GM18508 (cell line): Measurements from ENCODE around the gene CYP2A13.
"Not testable (repeated sequence)": the region's sequence is repeated elsewhere in the genome, so short reads cannot be mapped to it uniquely, and the experiment has no call there.

ENCODE experiments used
- ATAC-seq: cut with Tn5 transposase; IDR thresholded peaks from one replicate; pipeline ENCODE4 v1.9.1; 2021; ENCODE audit warnings: moderate number of reproducible peaks; ENCODE audit not compliant: insufficient read depth, unreplicated experiment

The CYP2A13 gene

DNA sequence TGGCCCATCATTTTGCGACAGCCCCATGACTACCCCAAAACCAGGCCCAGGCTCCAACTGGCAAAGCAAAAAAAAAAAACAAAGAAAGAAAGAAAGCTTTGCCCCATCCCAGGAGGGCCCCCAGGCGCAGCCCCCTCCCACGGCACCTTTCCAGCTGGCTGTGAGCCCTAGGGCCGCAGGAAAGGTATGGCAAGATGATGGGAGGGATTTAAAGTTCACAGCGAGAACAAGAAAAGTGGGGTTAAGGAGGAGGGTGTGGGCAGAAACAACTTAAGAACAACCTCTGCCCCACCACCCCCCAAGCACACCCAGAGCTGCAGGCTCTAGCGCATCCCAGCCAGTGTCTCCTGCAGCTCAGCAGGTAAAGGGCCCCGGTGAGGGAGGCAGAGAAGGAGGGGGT lies 25.9 kb downstream of the CYP2A13 start, which contains the start of gene CYP2F1:
Gene CYP2F1, plus strand, starts transcription at position 301 of the 400 bp plus-strand sequence. CDS start 1,757 bp downstream, outside the sequence.
- no peak for ATAC-seq

DNA sequence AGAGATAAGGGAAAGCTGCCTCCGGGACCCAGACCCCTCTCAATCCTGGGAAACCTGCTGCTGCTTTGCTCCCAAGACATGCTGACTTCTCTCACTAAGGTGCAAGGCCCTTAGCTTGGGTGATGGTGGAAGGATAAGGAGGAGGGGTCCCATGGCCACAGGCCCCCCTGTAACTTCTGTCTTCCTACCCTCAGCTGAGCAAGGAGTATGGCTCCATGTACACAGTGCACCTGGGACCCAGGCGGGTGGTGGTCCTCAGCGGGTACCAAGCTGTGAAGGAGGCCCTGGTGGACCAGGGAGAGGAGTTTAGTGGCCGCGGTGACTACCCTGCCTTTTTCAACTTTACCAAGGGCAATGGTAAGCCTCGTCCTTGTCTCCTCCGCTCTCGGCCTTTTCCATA lies 28.0 kb downstream of the CYP2A13 start:
- ATAC-seq: no peak

DNA sequence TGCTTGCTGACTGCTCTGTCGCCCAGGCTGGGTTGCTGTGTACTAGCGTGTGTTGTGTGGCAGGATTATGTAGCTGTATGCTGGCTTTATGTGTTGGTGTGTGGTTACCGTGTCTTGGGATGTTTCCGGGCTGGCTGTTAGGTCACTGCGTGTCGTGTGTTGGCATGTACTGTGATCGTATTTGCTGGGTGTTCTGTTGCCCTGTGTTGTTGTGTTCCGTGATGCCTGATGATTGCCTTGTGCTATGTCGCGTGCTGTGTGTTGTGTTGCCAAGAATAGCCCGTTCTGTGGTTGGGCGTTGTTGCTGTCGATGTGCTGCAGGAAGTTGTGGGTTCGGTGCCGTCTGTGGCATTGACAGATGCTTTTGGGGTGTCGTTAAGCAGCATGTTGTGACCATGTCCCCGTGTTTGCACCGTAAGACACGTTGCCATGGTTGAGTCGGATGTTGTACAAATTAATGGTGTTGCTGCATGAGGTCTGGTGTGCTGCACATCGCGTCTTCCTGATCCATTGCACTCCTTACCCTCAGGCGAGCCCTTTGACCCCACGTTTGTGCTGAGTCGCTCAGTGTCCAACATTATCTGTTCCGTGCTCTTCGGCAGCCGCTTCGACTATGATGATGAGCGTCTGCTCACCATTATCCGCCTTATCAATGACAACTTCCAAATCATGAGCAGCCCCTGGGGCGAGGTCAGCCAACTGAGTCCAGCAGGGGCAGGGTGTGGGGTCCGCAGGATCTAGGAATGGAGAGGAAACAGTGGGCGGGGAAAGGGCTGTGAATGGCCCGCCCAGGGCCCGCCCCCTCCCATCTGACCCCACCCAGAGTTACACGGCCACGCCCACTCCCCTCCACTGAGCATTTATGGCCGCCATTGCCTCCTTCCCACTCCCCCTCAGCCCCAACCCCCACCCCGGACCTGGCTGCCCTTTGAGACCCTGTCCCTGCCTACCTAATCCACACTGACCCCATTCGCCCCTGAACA lies 33.0 kb downstream of the CYP2A13 start:
- not testable (repeated sequence) for ATAC-seq

DNA sequence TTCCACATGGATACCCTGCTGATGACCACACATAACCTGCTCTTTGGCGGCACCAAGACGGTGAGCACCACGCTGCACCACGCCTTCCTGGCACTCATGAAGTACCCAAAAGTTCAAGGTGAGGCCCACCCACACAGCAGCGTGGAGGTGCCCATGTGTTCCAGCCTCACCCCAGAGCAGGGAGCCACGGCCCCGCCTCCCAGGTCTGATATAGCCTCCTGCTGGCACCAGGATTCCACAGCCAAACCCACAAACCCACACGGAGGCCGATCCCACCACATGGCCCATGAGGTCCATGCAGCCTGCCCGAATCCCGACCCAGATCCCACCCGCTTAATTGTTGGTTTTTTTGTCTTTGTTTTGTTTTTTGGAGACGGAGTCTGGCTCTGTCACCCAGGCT lies 34.6 kb downstream of the CYP2A13 start:
- not testable (repeated sequence) for ATAC-seq

DNA sequence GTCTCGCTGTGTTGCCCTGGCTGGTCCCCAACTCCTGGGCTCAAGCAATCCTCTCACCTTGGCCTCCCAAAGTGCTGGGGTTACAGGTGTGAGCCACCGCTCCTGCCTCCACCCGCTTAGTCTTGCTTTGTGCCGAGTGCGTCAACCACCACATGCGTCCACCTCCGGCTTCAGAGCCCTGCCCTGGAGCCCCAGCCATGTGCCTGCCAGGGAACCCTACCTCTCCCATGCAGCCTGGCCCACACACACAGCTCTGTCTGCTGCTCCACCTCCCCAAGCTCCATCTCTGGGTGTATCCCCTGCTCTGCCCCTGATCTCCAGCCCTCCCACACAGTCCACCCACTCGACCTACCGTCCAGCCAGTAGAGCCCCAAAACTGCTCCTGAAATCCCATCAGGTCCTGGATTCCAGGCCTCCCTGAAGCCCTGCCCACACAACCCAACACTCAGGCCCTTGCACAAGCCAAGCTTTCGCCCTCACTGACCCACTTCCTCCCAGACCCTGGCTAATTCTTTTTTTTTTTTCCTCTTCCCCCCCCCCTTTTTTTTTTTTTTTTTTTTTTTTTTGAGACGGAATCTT lies 35.6 kb downstream of the CYP2A13 start:
- no peak for ATAC-seq

DNA sequence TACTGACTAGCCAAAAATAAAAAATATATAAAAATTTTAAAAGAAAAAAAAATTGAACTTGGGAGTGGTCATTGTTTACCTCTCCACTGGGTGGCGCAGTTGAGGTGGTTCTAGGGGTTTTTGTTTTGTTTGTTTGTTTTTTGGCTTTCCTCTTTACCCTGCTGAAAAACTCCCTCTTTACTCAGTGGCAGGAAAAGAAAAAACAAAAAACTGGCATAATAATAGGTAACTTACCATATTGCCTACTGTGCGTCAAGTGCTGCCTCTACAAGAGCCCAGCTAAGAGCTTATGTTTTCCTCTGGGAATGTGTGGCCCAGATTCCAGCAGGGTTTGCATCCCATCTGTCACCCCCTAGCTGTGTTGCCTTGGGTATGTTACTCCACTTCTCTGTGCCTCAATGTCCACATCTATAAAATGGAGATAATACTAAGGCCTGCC lies 38.5 kb downstream of the CYP2A13 start:
- not testable (repeated sequence) for ATAC-seq

DNA sequence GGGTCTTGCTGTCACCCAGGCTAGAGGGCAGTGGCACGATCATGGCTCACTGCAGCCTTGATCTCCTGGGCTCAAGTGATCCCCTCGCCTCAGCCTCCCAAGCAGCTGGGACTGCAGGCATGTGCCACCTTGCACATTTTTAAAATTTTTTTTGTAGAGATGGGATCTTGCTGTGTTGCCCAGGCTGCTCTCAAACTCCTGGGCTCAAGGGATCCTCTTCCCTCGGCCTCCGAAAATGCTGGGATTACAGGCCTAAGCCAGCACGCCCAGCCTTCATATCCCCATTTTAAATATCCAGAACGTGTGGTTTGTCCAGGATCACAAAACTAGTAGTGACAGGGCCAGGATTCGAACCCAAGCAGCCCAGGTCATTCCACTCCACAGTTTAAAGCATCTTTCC lies 39.1 kb downstream of the CYP2A13 start:
- ATAC-seq: not testable (repeated sequence)

DNA sequence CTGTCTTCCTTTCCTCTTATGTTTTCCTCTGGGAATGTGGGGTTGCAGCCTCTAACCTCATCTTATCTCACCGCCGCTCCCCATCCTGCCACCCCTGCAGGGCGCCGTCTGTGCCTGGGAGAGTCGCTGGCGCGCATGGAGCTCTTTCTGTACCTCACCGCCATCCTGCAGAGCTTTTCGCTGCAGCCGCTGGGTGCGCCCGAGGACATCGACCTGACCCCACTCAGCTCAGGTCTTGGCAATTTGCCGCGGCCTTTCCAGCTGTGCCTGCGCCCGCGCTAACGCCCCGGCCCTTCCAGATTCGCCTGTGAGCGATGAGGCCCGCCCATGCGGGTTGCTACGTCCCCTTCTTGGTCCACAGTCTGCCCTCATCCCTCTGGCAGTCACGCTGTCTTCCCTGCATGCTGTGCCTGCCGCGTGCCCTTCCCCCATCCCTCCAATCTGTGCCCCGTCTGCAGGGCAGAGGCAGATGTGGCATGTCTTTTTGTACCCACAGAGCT lies 39.6 kb downstream of the CYP2A13 start:
- ATAC-seq: not testable (repeated sequence)

DNA sequence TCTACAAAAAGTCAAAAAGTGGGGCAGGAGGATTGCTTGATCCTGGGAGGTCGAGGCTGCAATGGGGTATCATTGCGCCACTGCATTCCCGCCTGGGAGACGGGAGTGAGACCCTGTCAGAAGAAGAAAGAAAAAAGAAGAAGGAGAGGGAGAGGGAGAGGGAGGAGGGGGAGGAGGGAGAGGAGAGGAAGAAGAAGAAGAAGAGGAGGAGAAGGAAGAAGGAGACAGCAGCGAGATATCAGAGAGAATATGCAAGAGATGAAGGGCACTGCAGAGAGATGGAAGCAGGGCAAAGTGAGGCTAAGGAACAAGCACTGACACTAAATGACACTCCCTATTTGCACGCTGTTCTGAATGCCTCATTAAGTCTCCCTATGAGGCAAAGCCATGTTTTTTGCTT lies 40.4 kb downstream of the CYP2A13 start:
- ATAC-seq: no peak

DNA sequence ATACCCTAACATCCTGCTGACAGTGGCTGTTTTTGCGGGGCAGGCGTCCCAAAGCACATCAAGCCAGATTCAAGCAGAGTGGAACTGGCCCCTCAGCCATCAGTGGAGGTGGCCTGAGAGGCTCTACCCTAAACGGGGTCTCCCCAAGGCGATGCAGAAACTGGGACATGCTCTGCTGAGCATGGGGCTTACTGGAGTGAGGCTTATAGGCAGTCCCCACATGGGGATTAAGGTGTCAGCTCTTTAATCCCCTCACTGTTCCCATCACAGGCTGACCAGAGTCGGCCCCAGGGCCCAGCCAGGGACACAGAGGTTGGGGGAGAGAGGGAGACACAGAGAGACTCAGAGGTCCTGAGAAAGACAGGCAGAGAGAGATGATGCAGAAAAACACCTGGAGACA lies 42.9 kb downstream of the CYP2A13 start:
- no peak for ATAC-seq

DNA sequence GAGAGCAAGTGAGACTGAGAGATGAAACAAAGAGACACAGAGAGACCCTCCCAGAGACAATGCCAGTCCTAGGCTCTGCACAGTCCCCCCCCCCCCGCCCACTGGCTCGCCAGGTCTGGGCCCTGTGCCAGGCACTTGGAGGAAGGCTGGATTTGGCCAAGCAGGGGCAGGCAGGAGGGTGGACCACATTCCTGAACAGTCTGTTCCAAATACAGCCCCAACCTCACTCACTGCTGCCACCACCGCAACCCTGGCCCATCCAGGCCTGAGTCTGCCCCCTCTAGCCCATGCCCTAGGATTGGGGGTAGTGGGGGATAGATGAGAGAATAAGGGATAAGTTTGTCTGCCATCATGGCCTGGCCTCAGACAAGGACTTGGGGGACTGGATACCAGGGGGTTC lies 45.0 kb downstream of the CYP2A13 start:
- ATAC-seq: no peak

DNA sequence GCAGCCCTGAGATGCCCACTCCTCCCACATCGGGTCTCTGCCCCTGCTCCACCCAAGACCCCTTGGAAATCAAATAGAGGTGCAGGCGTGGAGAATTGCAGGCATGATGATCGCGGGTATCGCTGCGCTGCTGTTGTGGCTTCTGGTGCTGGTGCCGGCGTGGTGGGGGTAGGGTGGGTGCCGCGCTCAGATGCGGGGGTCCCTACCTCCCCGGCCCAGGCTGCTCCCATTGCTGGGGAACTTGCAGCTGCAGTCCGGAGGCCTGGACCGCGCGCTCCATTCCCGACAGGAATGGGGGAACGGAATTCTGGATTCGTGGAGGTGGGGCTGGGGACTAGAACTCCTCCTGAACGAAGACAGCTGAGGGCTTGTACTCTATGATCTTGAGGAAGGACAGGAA lies 46.4 kb downstream of the CYP2A13 start:
- ATAC-seq: no peak

DNA sequence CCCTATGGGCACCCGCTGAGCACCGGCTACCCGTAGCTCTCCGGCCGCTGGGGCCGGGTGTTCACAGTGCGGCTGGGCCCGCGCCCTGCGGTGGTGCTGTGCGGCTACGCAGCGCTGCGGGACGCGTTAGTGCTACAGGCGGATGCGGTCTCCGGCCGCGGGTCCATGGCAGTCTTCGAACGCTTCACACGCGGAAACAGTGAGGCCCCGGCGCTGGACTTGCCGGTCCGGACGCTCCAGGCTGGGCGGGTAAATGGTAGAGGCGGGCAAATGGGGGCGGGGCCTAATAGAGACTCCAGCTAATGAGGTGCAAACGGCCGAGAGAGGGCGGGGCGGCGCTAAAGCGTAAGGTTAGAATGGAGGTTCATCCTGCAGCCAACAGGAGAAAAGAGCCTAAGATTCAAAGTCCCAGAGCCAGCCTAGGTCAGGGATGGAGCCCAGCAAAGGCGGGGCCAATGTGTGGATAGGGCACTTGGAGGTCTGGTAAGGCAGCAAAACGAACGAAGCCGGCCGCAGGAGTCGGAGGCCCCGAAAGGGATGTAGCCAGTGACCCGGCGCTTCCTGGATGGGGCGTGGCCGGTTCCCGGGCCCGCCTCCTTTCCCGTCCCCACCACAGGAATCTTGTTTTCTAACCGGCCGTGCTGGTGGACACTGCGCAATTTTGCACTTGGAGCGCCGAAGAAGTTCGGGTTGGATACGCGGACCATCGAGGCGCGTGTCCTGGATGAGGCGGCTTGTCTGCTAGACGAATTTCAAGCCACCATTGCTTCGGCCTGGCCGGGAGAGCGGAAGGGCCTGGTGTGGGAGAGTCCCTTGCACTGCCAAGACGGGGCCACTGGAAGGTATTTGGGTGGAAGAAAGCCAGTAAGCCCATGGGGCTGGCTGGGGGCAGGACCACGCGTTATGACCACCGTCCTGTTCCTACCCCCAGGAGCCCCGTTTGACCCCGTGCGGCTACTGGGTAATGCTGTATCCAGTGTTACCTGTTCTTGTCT lies 47.4 kb downstream of the CYP2A13 start:
- not testable (repeated sequence) for ATAC-seq

DNA sequence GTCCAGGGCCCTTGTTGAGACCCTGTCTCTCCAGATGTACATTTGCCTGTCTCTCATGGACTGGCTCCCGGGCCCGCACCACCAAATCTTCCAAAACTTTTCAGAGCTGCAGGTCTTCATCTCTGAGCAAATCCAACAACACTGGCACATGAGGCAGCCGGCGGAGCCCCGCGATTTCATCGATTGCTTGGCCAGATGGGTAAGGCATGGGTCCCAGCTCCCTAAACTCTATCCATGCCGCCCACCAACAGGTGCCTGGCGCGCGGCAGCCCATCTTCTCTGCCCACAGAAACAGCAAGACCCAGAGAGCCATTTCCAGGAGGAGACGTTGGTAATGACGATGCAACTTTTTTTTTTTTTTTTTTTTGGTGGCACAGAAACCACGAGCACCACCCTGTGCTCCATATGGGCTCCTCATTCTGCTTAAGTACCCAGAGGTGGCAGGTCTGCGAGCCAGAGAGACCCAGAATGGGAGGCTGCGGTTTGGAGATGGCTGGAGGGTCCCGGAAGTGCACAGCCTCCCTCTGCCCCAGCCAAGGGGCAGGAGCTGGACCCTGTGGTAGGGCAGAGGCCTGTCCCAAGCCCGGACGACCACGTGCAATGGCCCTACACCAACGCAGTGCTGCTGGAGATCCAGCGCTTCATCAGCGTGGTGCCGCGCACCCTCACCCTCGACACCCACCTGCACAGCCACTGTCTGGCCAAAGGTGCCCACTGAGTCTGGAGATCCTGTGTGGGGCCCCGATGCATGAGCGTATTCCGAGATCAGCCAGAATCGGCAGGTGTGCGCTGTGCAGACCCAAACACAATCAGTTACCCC lies 48.6 kb downstream of the CYP2A13 start:
- ATAC-seq: no peak

DNA sequence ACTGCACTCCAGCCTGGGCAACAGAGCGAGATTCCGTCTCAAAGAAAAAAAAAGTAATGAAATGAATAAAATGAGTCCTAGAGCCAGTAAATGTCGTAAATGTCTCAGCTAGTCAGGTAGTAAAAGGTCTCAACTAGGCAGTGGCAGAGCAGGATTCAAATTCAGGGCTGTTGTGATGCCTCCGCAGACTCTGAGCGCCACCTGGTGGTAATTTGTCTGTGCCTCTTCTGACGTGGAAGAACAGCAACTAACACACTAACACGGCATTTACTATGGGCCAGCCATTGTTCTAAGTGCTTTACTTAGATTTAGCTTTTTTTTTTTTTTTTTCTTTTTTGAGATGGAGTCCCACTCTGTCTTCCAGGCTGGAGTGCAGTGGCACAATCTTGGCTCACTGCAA lies 56.2 kb downstream of the CYP2A13 start:
- no peak for ATAC-seq
